GM12872 (cell line): ENCODE results near the gene BIRC5.

Experiments used
- TF ChIP-seq, protein P1 (sequence below): IDR thresholded peaks from 3 replicates; pipeline ENCODE4 v1.5.1; 2011; ENCODE audit warnings: low read depth, mild to moderate bottlenecking, low read length, moderate library complexity; ENCODE audit not compliant: insufficient read depth

BIRC5 gene

DNA sequence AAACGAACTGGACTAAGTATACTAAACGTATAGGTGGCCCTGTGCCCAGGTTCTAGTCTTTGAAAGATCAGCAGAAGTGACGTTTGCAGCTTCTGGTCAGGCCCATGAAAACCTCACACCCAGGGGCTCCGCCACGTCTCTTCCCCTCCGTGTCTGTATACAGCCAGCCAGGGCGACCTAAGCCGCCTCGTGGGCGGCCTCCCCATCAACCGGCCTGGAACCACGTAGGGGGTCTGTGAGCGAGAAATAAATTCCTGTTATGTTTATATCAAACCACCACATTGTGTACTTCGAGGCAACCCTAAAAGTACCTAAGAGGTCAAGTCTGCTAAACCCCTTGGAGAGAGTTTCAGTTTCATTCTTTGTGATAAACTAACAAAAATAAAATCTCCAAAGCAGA is 34.0 kb upstream of the BIRC5 start:
- TF ChIP-seq, protein P1, sequence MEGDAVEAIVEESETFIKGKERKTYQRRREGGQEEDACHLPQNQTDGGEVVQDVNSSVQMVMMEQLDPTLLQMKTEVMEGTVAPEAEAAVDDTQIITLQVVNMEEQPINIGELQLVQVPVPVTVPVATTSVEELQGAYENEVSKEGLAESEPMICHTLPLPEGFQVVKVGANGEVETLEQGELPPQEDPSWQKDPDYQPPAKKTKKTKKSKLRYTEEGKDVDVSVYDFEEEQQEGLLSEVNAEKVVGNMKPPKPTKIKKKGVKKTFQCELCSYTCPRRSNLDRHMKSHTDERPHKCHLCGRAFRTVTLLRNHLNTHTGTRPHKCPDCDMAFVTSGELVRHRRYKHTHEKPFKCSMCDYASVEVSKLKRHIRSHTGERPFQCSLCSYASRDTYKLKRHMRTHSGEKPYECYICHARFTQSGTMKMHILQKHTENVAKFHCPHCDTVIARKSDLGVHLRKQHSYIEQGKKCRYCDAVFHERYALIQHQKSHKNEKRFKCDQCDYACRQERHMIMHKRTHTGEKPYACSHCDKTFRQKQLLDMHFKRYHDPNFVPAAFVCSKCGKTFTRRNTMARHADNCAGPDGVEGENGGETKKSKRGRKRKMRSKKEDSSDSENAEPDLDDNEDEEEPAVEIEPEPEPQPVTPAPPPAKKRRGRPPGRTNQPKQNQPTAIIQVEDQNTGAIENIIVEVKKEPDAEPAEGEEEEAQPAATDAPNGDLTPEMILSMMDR: no peak

DNA sequence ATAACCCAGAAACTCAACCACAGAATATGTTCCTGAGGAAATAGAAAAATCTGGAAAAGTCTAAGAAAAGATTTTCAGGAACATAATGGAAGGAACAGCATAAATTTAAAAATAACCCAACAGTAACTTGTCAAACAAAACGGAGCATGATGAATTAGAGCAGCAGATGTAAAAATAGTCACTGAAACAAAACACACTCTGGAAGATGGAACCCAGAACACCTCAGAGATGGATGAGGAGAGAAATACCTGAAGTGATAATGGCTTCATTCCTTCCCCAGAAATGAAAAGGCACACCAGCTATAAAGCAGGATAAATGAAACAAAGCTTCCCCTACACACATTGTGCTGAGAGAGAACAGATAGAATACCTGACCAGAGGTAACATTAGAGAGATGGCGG is 33.5 kb upstream of the BIRC5 start:
- TF ChIP-seq, protein P1: no peak

DNA sequence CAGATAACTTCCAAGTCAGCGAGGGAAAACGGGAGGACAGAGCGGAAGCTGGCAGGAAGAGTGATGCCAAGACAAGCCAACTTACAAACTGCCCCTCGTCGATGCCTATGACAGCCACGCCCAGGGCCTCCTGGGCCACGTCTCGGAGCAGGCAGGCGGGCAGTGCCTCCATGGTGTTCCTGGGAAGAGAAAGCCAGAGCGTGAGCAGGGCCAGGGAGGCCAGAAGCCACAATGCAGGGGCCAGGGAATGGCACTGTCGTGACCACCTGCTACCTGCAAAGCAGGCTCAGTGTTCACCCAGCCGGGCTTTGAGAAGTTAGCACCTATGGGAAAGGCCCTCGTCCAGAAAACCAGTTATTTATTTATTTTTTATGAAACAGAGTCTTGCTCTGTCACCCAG is 31.5 kb upstream of the BIRC5 start:
- TF ChIP-seq, protein P1: no peak

DNA sequence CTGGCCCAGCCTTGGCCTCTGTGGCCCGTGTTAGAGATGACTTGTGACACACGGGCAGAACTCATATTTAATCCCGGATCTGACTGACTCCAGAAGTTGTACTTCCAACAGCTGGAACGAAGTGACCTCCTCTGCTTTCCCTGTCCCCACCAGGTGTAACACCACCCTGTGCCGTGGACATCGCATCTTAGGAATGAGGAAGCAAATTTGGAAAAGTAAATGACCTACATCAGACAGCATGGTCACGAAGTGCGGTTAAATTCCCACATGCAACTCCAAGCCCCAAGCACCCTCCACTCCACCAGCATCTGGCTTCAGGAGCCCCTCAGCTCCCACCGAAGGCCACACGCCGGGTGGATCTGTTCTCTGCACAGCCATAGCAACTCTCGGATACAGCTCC is 30.1 kb upstream of the BIRC5 start:
- TF ChIP-seq, protein P1: no peak

DNA sequence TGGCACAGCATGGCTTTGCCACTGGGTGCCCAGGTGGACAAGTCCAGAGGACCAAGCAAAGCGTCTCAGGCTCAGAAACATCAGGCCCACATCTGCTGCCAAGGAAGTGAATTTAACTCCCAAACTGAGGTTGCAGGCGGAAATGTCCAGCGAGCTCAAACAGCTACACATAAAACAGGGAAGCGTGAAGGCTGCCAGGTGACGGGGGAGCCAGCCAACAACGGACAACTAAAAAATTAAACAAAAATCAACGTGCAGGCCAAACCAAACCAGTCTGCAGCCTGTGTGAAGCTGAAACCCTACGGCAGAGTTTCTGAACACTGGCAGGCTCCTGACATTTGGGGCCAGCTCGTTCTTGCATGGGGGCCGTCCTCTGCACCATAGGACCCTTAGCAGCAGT is 29.7 kb upstream of the BIRC5 start:
- TF ChIP-seq, protein P1: no peak

DNA sequence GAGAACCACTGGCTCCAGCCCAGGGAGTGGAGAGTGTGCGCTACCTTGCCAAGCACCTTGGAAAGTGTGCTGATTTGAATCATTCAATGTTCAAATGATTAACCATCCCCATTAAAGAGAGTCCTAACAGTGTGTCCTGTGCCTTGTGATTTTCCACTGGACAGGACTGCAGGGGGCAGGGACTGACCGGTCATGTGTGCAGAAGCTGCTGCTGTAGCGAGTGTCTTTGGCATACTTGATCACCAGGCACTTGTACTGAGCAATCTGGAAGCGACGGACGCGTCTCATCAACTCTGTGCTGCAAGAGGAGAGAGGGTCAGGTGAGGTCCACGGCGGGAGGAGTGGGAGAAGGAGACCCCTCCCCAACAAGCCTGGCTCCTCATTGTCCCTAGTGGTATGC is 29.2 kb upstream of the BIRC5 start:
- TF ChIP-seq, protein P1: no peak

DNA sequence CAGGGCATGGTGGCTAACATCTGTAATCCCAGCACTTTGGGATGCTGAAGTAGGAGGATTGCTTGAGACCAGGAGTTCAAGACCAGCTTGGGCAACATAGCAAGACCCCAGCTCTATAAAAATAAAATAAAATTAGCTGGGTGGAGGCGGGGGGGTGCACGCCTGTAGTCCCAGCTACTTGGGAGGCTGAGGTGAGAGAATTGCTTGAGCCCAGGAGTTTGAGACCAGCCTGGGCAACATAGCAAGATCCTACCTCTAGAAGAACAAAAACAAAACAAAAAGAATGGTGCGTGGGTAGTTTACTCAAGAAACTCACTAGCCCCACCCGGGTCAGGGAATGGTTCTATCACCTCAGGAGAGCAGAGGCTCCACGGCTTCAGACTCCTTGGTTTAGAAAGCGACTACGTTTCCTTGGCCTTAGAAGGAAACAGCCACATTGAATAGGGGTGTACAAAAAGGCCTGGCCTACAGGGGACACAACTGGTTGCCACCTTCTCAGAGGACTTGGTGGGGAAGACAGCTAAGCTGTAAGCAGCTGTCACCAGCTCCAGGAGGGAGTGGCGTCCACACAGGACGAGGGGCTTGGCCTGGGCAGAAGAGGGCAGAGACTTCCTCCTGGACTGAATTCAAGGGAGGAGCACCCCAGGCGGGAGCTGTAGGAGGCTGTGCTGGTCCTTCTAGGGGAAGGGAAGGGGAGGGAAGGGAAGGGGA is 27.9 kb upstream of the BIRC5 start:
- TF ChIP-seq, protein P1: no peak
